Measurements from ENCODE around the gene MAGEA8.

The MAGEA8 gene

GRCh38 chrX:149898554-149898953 is 17.6 kb downstream of the MAGEA8 start:
- H3K4me3 ChIP-seq (replicated peaks; ENCODE audit: low read depth, low read length) = no peak overlapping the region

GRCh38 chrX:149903889-149904748 is 23.1 kb downstream of the MAGEA8 start:
- no peak for DNase-seq (ENCODE audit: extremely low read depth, low read depth)

More at GRCh38 chrX:149898554-149898953, 17.6 kb downstream of the MAGEA8 start:
- TF ChIP-seq CTCF (IDR thresholded peaks at IDR 0.05; ENCODE audit: low read depth, low read length, missing control alignments) = no peak
- no peak for DNase-seq (ENCODE audit: extremely low read depth, low read depth)

GRCh38 chrX:149908308-149908707 is 27.3 kb downstream of the MAGEA8 start:
- DNase-seq (ENCODE audit: extremely low read depth, low read depth) = no peak
- no peak for TF ChIP-seq CTCF (IDR thresholded peaks at IDR 0.05; ENCODE audit: low read depth, low read length, missing control alignments)
- no peak overlapping the region for H3K4me3 ChIP-seq (replicated peaks; ENCODE audit: low read depth, low read length)

More at GRCh38 chrX:149903889-149904748, 23.1 kb downstream of the MAGEA8 start:
- no peak overlapping the region for H3K4me3 ChIP-seq (replicated peaks; ENCODE audit: low read depth, low read length)
- peak; percentile 9 for TF ChIP-seq CTCF (IDR thresholded peaks at IDR 0.05; ENCODE audit: low read depth, low read length, missing control alignments)

GRCh38 chrX:149908727-149909126 is 27.7 kb downstream of the MAGEA8 start:
- TF ChIP-seq CTCF (IDR thresholded peaks at IDR 0.05; ENCODE audit: low read depth, low read length, missing control alignments) = no peak
- H3K4me3 ChIP-seq (replicated peaks; ENCODE audit: low read depth, low read length) = no peak overlapping the region
- DNase-seq (ENCODE audit: extremely low read depth, low read depth) = no peak

- no peak for DNase-seq (ENCODE audit: extremely low read depth, low read depth)
- H3K4me3 ChIP-seq (replicated peaks; ENCODE audit: low read depth, low read length) = no peak overlapping the region
- no peak for TF ChIP-seq CTCF (IDR thresholded peaks at IDR 0.05; ENCODE audit: low read depth, low read length, missing control alignments)
These were observed 28.6 kb downstream of the MAGEA8 start for GRCh38 chrX:149909324-149910177.

GRCh38 chrX:149910178-149910695 is 29.3 kb downstream of the MAGEA8 start:
- TF ChIP-seq CTCF (IDR thresholded peaks at IDR 0.05; ENCODE audit: low read depth, low read length, missing control alignments) = no peak
- no peak overlapping the region for H3K4me3 ChIP-seq (replicated peaks; ENCODE audit: low read depth, low read length)
- no peak for DNase-seq (ENCODE audit: extremely low read depth, low read depth)

All from HFF-Myc (cell line).